ENCODE results near the gene RAB39B.

The RAB39B gene

DNA sequence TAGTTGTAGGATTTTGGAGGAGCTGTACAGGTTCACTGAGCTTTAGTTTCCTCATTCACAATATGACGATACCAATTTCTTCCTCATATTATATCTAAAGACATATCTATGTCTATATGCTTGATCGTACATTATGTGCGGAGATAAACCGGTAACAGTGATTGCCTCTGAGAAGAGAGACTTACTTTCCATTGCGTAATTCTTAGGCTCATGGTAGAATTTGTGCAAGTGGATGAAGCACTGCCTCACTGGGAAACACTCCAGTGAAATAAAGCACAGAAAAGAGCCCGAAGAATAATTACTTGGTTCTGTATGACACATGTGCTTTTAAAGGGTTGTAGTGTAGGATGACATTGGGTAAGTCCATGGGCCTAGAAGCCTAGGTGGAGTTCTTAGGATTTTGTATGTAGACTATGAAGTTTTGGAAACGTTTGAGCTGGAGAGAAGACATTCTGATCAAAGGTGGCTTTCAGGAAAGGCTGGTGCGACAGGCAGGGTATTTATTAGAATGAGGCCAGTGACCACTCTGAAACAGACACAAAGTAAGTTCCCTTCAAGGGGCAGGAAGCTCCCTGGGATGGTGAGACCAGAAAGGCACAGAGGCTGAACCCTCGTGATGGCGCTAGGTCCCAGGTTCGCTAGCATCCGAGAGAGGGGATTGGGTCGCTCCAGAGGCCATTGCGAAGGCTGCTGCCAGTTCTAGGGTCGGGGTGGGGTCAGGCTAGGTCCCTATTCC lies 48.7 kb downstream of the RAB39B start:
- no peak for DNase-seq (ENCODE audit: low read depth)

DNA sequence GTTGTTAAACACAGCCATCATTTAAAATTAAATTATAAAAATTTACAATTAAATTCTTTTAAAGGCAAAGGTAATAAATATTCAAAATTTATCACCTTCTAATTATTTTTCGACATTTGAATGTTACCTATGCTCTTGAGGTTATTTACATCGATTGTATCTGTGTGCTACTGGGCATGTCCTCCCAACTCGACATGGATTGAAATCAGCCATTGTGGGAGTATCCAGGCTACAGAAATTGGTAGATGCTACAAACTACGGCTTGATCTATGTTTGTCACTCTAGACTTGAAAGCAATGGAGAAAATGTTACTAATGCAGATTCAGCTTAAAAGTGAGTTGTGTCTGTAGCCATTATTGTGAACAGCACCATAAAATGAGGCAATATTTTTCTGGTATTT lies 50.6 kb downstream of the RAB39B start:
- no peak for DNase-seq (ENCODE audit: low read depth)

DNA sequence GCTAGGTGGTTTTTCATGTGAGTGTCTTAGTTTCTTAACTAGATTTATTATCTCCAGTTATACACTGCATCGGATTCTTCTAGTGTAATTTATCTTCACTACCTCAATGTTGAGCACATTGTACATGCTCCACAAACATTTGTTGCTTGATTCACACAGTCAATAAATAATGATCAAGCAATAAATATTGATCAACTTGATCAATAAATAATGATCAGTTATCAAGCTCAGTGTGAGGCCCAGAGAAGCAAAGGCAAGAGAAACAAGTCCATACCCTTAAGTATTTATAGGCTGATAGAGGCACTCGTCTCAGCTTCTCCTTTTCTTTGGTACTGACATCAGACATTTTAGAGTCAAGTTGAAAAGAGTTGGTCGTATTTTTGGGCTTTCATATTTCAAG lies 53.1 kb downstream of the RAB39B start:
- no peak for DNase-seq (ENCODE audit: low read depth)
